Measurements from ENCODE around the gene AGL.
"Not testable (repeated sequence)": the region's sequence is repeated elsewhere in the genome, so short reads cannot be mapped to it uniquely, and the experiment has no call there.

The AGL gene

GRCh38 chr1:99970713-99971255 is 120.6 kb downstream of the AGL start:
- no peak for DNase-seq (ENCODE audit: low read depth, low spot score)
- TF ChIP-seq CTCF (IDR thresholded peaks at IDR 0.05; ENCODE audit: low read depth, low read length), result no peak
- in situ Hi-C loops (cut with HindIII; ENCODE audit: low sequenced_read_pairs), result no loop called here
- peak overlapping the region; percentile 68 for H3K4me3 ChIP-seq (ENCODE audit: low read depth, low read length)

- DNase-seq (ENCODE audit: low read depth, low spot score); H3K4me3 ChIP-seq (ENCODE audit: low read depth, low read length); in situ Hi-C loops (cut with HindIII; ENCODE audit: low sequenced_read_pairs): not testable (repeated sequence)
These were observed 121.9 kb downstream of the AGL start for GRCh38 chr1:99972066-99972465.

All from astrocyte of the spinal cord (primary cell).